ENCODE results near the gene GAS1.

Gene GAS1

DNA sequence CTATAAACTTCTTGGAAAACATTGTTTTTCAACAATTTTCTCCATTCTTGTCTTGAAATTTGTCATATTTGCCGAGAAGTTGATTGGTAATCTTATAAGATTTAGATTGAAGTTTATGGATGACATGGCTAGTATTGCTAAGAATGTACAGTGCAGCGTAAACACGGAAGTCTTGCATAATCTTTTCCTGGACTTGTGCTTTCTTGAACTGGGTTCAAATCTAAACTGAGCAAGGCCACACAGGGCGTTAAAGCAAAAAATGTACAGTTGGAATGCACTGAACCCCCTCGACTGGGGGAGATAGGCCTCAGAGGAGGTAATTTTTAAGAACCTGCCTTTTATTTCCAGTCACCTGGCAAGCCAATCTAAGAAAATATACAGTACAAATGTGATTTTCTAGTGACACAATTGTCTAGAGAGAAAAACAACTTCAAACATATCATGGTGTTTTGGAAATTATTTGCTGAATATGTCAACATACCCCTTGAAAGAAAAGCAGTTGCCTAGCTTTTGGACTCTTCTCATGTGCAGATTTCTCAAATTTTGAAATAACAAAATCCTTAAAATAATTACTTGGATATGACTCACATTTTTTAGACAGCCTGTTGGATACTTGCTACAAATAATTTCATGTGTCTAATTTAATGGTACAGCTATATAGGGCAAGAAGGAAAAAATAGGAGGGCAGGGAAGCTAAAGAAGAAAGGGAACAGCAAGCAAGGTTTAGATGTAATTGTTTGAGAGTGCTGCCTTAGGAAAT, 18.5 kb upstream of the GAS1 start:
- no peak for DNase-seq (ENCODE audit: extremely low read depth in 1 of 2, low read depth in 1 of 2)

DNA sequence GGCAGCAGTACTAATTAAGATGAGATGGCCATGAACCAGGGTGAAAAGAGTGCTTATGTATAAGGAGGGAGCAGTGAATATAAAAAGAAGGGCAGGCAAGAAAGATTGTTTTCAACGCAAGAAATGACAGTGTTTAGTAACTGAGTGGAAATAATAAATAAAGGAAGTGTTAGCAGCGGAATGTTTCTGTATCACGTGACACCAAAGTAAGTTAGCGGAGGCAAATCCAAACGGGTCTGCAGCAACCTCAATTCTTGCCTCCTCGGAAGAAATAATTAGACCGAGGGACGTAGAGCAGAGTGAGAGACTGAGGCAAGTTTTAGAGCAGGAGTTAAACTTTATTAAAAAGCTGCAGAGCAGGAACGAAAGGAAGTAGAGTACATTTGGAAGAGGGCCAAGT, 15.4 kb upstream of the GAS1 start:
- DNase-seq (ENCODE audit: extremely low read depth in 1 of 2, low read depth in 1 of 2), result no peak

DNA sequence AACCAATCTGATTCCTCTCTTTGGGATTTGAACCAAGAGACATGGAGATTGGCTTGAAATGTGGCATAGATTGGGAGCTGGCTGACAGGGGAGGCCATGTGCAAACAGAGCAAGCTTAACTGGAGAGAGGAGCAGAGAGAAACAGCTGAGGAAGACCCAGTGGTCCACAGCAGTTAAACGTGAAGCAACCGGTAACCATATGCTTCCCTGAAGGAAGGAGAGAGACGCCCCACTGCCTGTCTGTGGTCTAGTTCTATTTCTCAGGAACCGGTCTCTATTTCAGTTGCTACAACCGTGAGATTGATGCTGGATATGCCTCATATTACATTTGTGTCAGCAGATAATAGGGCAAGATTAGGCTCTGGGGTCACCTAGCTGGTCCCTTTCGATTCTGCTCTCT, 13.6 kb upstream of the GAS1 start:
- DNase-seq (ENCODE audit: extremely low read depth in 1 of 2, low read depth in 1 of 2), result no peak

DNA sequence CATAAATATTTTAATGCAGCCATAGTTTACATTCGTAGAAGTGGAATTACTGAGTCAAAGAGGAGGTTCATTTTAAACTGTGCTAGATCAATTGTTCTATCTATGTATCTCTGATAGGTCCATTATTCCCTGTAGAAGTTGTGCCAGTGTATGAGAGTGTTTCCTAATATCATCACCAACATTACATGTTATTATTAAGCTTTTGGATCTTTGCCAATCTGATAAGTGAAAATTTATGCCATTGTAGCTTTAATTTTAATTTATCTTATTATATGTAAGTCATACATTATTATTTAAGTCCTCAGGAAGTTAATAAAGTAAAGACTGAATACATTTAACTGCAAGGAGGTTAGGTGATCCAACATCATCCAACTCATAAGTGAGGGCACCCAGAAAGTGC, 10.9 kb upstream of the GAS1 start:
- no peak for DNase-seq (ENCODE audit: extremely low read depth in 1 of 2, low read depth in 1 of 2)

DNA sequence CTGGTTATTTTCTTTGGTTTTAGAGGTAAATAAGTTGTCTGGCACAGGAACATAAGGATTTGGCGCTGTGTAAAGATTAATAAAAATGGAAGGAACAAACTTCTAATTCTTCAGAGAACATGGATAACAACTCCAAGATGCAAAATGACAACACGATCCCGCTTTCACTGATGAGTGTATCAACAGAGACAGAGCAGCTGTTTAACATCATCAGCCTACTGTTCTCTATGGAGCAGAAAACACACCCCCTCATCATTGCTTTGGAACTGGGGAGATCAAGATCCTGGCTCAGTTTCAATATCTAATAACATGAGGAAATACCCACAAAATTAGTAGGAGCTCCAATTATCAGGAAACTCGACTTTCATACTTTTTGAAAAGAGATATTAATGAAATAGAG, 8.3 kb upstream of the GAS1 start:
- no peak for DNase-seq (ENCODE audit: extremely low read depth in 1 of 2, low read depth in 1 of 2)

DNA sequence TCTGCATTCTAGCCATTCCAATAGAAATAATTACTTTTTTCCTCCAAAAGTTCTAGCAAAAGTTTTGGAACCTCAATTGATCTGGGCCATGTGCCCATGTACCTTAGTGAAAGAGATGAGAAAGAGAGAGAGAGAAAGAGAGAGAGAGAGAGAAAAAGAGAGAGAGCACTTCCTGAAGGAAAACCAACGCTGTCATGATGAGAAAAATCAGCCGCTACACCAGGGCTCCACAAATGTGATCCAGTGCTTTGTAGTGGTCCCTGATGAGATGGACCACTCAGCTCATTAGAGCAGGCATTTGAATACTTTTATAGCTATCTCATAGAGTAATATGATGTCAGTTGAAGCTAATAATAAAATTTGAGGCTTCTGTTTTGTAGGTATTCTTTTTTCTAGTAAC, 7.7 kb upstream of the GAS1 start:
- DNase-seq (ENCODE audit: extremely low read depth in 1 of 2, low read depth in 1 of 2), result no peak

DNA sequence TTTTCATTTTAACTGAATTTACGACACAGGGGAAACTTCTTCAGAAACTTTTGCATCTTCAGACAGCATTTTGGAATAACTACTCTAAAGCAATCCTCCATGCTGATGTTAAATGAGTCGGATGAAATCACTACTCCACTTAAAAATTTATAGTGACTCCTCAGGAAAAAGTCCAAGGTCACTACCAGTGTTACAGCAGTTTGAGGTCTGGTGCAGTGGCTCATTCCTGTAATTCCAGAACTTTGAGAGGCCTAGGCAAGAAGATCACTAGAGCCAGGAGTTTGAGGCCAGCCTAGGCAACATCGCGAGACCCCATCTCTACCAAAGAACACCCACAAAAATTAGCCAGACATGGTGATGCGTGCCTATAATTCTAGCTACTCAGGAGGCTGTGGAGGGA, 5.9 kb upstream of the GAS1 start:
- no peak for DNase-seq (ENCODE audit: extremely low read depth in 1 of 2, low read depth in 1 of 2)

DNA sequence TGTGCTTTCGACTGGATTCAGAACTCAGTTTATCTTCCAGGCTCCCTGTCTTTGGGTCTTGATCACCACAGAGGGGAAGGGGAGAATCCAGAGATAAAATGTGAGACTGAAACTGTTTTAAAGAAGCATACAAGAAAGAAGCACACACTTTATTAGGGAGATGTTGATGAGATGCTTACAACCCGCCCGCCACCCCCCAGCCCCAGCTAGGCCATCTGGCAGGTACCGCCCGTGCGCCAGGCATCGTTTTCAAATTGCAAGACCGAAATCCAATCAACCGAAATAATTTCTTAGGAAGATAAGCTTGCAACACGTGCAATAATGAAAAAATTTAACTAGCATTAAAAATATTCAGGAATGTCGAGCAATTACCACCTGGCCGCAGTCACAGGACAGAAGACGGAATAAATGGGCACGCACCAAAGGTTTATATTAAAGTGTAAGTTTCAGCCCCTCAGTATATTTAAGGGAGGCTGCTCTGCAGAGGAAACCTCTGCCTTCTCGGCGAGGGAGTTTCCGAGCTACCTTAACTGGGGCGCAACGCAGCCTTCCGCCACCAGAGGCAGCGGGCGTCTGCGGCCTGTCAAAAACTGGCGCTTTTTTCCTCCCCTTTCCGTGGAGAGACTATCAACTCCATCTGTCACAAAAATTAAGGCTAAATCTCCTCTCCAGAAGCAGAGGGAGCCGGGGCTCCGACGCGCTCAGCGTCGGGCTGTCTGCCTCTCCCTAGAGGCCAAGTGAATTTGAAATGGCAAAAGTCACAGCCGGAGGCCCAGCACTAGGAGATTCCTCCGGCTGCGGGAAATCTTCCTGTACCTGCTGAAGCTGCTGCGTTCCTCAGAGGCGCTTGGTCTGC, 996 bp upstream of the GAS1 start:
- DNase-seq (ENCODE audit: extremely low read depth in 1 of 2, low read depth in 1 of 2), result peak; percentile 37 to 49

DNA sequence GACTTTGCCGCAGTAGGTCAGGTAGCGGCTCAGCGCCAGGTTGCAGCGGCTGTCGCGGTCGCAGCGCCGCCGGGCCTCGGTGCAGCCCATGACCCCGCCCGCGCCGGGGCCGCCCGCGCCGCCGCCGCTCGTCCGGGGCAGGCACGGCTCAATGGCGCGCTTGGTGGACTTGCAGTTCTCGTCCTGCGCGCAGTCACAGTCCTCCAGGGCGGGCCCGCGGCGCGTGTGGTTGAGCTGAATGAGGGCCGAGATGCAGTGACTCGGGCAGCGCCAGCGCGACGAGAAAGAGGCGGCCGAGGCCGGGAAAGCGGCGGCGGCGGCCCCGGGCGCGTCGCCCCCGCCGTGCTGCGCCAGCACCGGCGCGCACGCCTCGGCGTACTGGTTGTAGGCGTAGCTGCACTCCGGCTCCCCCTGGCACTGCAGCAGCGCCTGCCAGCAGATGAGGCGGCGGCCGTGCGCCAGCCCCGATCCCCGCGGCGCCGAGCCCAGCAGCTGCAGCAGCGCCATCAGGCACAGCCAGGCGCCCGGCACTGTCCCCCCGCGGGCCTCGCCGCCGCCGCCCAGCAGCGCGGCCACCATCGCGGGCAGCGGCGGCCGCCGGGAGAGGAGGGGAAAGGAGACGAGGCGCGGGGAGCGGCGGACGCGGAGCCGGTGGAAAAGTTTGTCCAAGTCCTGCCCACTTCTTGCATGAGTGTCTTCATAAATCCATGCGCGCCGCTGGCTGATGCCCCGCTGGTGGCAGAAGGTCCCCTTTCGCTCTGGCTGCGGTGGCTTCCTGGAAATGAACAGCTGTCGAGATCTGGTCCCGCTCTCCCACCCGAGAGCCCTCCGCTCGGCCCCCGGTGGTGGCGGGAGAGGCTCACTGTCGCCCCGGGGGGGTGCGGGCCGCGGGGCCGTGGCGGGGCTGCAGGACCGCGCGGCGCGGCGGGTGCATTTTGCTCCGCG, 833 bp downstream of the GAS1 start:
- DNase-seq (ENCODE audit: extremely low read depth in 1 of 2, low read depth in 1 of 2), result peak; percentile 34 to 43

DNA sequence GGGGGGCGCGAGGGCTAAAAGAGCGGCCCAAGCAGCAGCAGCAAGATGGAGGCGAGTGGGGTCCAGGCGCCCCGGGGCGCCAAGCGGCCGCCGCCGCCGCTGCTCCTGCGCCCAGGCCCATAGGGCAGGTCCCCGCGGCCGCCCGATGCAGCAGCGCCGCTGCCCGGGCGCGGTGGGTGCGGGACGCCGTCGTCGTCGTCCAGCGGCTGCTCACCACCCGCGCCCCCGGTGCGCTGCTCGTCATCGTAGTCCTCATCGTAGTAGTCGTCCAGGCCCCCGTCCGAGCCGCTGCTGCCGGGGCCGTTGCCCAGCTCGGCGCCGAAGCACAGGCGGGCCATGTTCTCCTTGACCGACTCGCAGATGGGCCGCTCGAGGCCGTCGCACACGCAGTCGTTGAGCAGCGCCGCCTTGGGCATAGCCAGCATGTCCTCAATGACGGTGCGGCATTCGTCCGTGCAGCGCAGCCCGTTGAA, 1.5 kb downstream of the GAS1 start:
- no peak for DNase-seq (ENCODE audit: extremely low read depth in 1 of 2, low read depth in 1 of 2)

DNA sequence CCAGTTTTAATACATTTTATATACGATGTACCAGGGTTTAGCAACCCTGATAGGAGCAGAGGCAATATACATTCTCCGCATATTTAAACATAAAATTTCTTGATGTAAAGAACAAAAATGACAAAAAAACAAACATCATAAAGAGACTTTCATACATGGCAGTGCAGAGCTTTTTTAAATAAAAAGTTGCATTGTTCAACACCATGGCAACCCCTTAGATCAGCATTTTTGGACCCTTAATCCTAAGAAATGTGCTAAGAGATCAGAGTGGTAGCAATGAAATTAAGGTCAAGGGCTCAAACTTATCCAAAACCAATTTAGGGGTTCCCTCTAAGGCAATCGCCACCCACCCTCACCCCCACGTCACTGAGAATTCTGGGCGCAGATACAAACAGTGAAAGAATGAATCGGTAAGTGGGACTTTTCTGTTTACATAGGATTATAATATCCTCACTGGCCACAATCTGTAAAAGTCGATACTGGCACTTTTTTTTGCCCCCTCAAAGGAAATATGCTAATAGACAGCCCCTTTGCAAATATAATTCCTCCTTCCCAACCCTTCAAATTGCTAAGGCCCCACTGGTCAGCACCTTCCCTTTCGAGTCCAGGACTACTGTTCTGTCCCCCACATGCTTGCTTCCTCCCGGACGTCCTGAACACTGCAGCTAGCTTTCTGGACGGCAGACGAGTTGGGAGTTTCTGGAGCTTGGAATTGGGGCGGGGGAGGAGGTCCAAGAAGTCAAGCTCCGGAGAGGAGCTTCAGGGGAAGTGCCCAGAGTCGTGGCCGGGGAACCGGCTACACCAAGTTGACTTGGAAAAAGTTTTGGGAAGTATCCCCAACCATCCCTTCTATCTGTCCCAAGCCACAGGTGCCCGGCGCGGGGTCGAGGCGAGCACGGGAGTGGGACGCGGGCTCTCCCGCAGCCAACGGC, 2.2 kb downstream of the GAS1 start:
- DNase-seq (ENCODE audit: extremely low read depth in 1 of 2, low read depth in 1 of 2), result no peak

DNA sequence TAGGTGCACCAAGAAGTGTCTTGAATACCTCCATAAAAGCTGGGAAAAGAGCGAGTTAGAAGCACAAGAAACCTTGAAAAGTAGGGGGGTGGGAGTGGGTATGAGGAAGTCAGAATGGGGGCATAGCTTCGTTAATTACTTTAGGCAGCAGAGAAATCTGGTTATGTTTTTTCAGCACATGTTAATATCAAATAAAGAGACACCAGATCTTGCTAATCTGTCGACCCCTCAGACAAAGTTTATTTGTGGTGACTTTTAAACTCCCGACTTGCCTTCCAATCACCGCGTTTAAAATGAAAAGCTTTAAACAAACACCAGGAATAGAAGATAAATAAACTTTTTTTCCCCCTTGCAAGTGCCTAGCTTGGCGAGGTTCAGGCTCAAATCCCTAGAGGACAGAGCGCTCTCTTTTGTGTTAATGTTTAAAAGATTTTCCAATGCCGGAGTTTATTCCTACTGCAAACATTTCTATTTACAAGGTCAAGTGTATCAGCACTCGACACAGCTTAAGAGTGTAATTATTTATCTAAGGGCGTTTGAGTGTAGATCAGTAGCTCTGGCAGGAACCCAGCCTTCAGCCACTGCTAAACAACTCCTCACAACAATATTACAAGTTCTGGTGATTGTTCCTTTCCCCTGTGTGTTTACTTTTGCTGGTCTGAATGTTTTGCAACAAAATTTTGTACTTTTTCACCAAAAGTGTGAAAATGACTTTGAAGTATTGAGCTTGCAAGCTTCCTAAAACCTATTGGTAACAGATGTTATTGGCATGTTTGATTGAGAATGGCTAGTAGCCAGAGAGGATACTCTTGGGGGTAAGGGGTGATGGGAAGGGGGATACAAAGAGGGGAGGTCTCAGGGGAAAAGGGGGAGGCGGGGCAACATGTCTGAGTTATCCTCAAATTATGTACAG, 3.8 kb downstream of the GAS1 start:
- DNase-seq (ENCODE audit: extremely low read depth in 1 of 2, low read depth in 1 of 2), result no peak

DNA sequence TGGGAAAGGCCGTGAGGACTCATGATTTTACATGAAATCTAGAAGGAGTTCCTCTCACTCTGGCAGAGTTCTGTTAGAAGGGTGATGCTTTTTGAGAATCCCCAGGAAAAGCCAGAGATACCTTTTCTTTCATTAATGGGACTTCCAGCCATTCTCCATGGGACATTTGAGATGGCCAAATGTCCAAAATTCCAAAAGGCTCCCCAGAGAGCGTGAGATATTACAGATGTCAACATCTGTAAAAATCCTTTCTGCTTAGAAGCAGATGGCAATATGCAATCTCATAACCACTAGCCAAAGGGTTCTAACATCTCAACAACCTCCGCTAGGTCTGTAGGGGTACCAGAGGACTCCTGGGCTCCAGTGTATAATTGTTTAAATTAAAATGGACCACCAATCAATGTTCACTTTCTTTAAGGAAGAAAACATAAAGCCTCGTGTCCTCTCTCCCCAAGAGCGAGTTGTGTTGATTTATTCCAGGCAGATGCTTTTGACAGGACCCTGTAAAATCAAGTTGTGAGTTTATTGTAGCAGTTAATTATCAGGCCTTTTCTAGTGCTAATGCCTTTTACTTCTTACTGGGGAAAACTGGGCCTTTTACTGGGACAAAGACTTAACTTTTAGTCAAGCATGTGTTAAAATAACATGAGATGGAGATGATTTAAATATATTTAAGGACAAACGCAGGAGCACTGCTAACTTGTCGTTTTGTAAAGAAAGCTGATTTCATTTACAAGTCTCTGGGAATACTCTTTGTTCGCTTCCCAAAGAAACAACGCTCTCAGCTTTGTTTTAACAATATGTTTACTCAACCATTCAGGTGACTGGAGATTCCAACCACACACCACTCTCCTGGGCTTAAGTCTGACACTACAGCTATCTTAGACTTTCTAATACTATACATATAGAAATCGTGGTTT, 4.8 kb downstream of the GAS1 start:
- DNase-seq (ENCODE audit: extremely low read depth in 1 of 2, low read depth in 1 of 2), result no peak

DNA sequence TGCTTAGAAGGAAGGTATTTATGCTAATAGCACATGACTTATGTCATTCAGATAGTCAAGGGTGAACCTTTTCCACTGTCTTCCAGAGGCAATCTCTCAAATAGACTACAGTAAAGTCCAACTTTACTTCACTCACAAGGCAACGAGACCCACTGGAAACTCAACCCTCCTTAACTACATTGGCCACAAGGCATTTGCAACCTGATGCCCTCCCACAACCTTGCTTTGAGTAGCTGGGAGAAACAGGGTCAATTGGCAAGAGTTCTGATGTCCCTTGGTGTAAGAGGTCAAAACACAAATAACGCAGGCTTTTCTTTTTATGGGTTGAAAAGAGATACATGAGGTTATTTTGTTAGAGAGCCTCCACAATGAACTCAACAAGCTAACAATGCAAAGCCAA, 6.1 kb downstream of the GAS1 start:
- DNase-seq (ENCODE audit: extremely low read depth in 1 of 2, low read depth in 1 of 2), result no peak

DNA sequence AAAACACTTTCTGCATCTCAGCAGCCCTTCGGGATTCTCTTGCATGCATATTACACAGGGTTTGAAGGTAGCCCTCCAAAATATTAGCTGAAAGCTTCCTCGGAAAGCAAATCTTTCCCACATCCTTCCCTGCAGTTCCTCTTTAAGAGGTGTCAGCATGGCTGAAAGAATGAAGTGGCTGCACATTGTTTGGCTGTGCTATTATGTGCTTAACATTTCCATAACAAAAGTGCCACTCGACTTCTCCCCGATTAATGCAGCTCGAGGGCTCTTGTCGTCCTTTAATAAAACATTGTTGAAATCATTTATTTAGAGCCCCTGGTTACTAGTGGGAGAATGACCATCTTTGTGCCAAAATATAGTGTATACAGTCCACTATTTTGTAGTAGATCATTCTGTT, 6.5 kb downstream of the GAS1 start:
- DNase-seq (ENCODE audit: extremely low read depth in 1 of 2, low read depth in 1 of 2), result no peak

DNA sequence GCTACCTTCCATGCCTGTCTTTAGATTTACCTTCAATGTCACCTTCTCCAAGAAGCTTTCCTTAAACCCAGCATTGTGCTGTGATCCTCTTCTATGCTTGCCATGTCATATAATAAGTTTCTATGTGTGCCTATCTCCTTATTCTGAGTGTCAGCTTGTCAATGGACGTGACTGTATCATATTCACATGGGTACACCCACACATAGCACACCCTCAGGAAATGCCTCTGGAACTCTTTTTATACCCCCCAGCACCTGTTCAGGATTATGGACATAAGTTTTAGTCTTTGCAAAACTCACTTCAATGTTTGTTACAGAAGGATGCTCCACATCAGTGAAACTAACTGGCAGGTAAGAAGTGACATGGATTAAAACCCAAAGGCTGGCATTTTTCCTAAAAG, 7.4 kb downstream of the GAS1 start:
- no peak for DNase-seq (ENCODE audit: extremely low read depth in 1 of 2, low read depth in 1 of 2)

DNA sequence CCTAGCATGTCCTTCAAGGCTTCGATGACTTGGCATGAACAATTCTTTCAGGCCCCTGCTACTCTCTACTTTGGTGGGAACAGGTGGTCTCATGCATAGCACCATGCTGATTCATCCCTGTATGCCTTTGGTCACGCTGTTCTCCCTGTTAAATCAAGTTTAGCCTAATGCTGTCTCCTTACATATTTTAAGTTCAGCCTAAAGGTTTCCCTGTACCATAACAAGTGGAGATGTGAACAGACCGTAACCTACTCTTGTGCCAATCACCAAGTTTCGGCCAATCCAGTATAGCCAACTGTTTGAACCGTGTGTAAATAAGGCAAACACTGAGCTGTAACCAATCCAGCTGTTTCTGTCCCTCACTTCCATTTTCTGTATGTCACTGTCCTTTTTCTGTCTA, 8.0 kb downstream of the GAS1 start:
- no peak for DNase-seq (ENCODE audit: extremely low read depth in 1 of 2, low read depth in 1 of 2)

DNA sequence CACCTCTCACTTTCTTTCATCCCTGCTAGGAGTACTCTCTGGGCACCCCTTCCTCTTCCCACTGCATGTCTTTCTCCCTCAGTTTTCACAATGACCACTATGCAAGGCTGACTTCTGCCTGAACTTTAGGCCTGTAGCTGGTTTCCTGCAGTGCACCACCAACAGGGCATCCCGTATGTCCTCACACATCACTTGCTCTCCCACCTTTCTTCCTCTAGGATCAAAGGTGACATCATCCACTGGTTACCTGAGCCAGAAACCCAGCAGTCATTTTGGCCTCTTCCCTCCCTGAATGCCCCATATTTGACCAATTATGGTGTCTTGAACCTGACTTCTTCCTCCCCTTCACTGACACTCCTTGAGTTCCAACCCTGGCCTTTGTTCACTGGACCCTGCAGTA, 8.5 kb downstream of the GAS1 start:
- DNase-seq (ENCODE audit: extremely low read depth in 1 of 2, low read depth in 1 of 2), result no peak
